Transverse colon (tissue), 4 donors: ENCODE data around the gene LYZL6. TPM values are rescaled to one million over a fixed set of nuclear protein-coding genes. Genes with fewer than 3 reads are reported as not detected.

Experiments
- DNase-seq: peaks from one replicate; pipeline ENCODE4 v3.0.0-alpha.2; 2019
- H3K27ac ChIP-seq, 4 donors: fragments of 200-600 bp; sonication (generic); 2 replicates each; pipeline ENCODE4 v1.5.1; 2016 to 2018; ENCODE audit warnings: inconsistent platforms in 4 of 4
- H3K27me3 ChIP-seq: fragments of 200-600 bp; sonication (generic); 2 replicates; pipeline ENCODE4 v1.5.1; 2017; ENCODE audit warnings: inconsistent platforms
- H3K36me3 ChIP-seq, 4 donors: fragments of 200-600 bp; sonication (generic); 2 replicates each; pipeline ENCODE4 v1.5.1; 2017 to 2019; ENCODE audit warnings: inconsistent platforms in 4 of 4
- H3K4me1 ChIP-seq, 4 donors: fragments of 200-600 bp; sonication (generic); 2 replicates each; pipeline ENCODE4 v1.5.1; 2017 to 2020; ENCODE audit warnings: inconsistent platforms in 4 of 4
- H3K4me3 ChIP-seq, 4 donors: fragments of 200-600 bp; sonication (generic); 1 replicate in 1 of 4; 2 replicates in 3 of 4; pipeline versions ENCODE4 v1.5.1 to v1.6.1; 2017 to 2019; ENCODE audit warnings: inconsistent platforms in 4 of 4
- H3K9me3 ChIP-seq, 2 donors: fragments of 200-600 bp; sonication (generic); 2 replicates each; pipeline ENCODE4 v1.5.1; 2017 to 2019; ENCODE audit warnings: inconsistent platforms in 2 of 2
- CTCF ChIP-seq, 5 experiments: fragments of 200-600 bp in 3 of 5; fragments of 450-650 bp in 2 of 5; sonication (generic) in 3 of 5; IDR thresholded peaks; 1 replicate in 2 of 5; 2 replicates in 3 of 5; pipeline ENCODE4 v1.5.1; 2016 to 2017; ENCODE audit warnings: antibody characterized with exemption in 5 of 5, inconsistent platforms in 3 of 5, mild to moderate bottlenecking in 2 of 5, moderate library complexity in 1 of 5
- EP300 ChIP-seq: sonication (generic); formaldehyde crosslinking; IDR thresholded peaks from one replicate; pipeline ENCODE4 v1.6.1; 2017; ENCODE audit warnings: antibody characterized with exemption, low read depth
- POLR2A ChIP-seq: fragments of 450-650 bp; IDR thresholded peaks from one replicate; pipeline ENCODE4 v1.6.1; 2016; ENCODE audit warnings: antibody characterized with exemption, mild to moderate bottlenecking, moderate library complexity
- POLR2AphosphoS5 ChIP-seq, 3 donors: sonication (generic); formaldehyde crosslinking; IDR thresholded peaks; one replicate each; pipeline ENCODE4 v1.6.1; 2016; ENCODE audit warnings: antibody characterized with exemption in 3 of 3
- WGBS, 2 donors: methylation state at CpG; one replicate each; pipeline ENCODE4 v1.1.5; 2018; ENCODE audit warnings: low coverage in 1 of 2; 5-methylcytosine and 5-hydroxymethylcytosine counted together
- in situ Hi-C, 4 donors: fragments of 200-750 bp; cut with MboI; loops; one replicate each; pipeline versions ENCODE4 v1.15.0 to v1.15.1; 2017; ENCODE audit warnings: low sequenced_read_pairs in 3 of 4, low pct_ligation_motif_present in 1 of 4, low pct_unique_long_range_greater_than_20kb in 1 of 4
- intact Hi-C: fragments of 100-400 bp; cut with DNase I; formaldehyde crosslinking; loops from one replicate; pipeline ENCODE4 v1.15.1; 2023; ENCODE audit warnings: low total_unique reads
- total RNA-seq, 4 donors: library from RNA; depleted of rRNA; stranded (reverse); fragments of >200 nt; gene quantifications; one replicate each; pipeline ENCODE4 v1.1.0, GENCODE V29; 2016

Gene LYZL6
- total RNA-seq, 4 donors from 2014 or later = not detected

- WGBS, 2 donors = 86% methylated on average over 4 of the region's 4 CpGs; no CpG with 5 or more reads in 1 of the 2 donors
- H3K36me3 ChIP-seq = no peaks in the 10 kb centered on the region
- intact Hi-C loops = no loop called here
- H3K9me3 ChIP-seq = no peaks in the 10 kb centered on the region
- H3K4me3 ChIP-seq = no peak overlapping the region
- no peak for DNase-seq
- no peaks in the 10 kb centered on the region for H3K27me3 ChIP-seq
- H3K27ac ChIP-seq = no peak overlapping the region
- TF ChIP-seq EP300 (no peak), CTCF (IDR thresholded peaks at IDR 0.05) (no peak), POLR2A (no peak), POLR2AphosphoS5 (IDR thresholded peaks at IDR 0.05) (no peak)
- no peaks in the 10 kb centered on the region for H3K4me1 ChIP-seq
- in situ Hi-C loops = no loop called here
Measured at GRCh38 chr17:35913609-35914008, 29.9 kb downstream of the LYZL6 start.

DNA sequence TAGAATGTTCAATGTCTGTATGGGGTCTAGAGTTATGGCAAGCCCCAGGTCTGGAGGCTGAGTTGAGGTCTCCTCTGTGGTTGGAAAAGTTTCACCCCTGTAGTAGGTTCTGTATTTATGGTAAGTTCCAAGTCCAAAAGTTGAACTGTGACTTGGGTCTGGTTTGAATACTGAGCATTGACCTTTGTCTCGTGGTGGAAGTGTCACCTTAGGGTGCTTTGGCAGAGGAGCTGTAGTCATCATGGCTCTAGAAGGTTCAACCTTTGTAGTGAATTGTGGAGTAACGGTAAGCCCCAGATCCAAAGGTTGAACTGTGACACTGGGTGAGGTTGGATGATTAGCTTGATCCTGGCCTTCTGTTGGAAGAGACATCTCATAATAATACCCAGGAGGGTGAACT lies 30.6 kb downstream of the LYZL6 start:
- no peaks in the 10 kb centered on the region for H3K27me3 ChIP-seq
- H3K4me1 ChIP-seq = no peaks in the 10 kb centered on the region
- no peak overlapping the region for H3K4me3 ChIP-seq
- no peaks in the 10 kb centered on the region for H3K36me3 ChIP-seq
- intact Hi-C loops (no loop called here), in situ Hi-C loops (no loop called here)
- no peak for DNase-seq
- no peaks in the 10 kb centered on the region for H3K9me3 ChIP-seq
- H3K27ac ChIP-seq = no peak overlapping the region
- TF ChIP-seq CTCF (IDR thresholded peaks at IDR 0.05) = no peak
- TF ChIP-seq EP300 = no peak
- WGBS, 2 donors = 92% methylated on average over 2 of the region's 2 CpGs; no CpG with 5 or more reads in 1 of the 2 donors

DNA sequence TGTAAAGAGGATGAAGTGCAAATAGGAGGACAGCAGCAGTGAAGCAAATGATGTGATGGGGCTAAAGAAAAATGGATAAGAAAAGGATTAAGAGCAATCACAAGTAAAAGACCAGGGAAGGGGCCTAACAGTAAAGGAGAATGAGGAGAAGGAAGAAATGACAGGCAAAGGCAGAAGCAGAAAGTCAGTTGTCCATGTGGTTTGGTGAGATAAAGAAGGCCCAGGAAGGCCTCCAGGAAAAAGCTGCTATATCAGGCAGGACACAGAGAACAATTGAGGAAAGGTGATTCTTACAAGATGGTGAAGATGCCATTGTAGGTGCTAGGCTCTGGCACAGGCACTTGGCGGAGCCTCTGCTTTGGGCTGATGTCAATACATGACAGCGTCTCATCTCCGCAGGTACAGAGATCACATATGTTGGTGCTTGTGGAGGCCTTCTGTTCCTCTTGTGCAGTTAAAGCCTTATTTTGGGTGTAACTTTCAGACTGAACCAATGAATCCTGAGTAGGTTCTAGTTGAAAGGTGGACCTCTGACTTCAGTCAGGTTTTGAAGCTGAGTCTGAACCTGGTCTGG lies 31.1 kb downstream of the LYZL6 start:
- in situ Hi-C loops (no loop called here), intact Hi-C loops (no loop called here)
- 89 to 98% methylated on average over 3 of the region's 3 CpGs for WGBS, 2 donors

DNA sequence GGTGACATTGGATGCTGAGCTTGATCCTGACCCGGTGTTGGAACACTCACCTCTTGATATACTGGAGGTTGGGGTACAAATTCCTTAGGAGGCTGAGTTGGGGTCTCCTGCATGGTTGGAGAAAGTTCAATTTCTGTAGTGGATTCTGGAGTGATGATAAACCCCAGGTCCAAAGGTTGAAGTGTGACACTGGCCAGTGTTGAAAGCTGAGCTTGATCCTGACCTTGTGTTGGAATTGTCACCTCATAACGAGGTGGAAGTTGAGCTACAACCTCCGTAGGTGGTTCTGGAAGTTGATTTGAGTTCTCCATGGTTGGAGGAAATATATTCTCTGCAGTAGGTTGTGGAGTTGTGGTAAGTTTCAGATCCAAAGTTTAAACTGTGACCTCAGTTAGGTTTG lies 34.1 kb downstream of the LYZL6 start:
- Histone ChIP-seq H3K4me3 (no peak overlapping the region), H3K27me3 (no peaks in the 10 kb centered on the region), H3K9me3 (no peaks in the 10 kb centered on the region), H3K27ac (no peak overlapping the region), H3K4me1 (no peaks in the 10 kb centered on the region), H3K36me3 (no peaks in the 10 kb centered on the region)
- intact Hi-C loops = no loop called here
- DNase-seq = no peak
- no peak for TF ChIP-seq POLR2AphosphoS5 (IDR thresholded peaks at IDR 0.05)
- TF ChIP-seq EP300 = no peak
- no peak for TF ChIP-seq POLR2A
- no peak for TF ChIP-seq CTCF (IDR thresholded peaks at IDR 0.05)
- WGBS, 2 donors = 85% methylated on average over 3 of the region's 3 CpGs; no CpG with 5 or more reads in 1 of the 2 donors
- in situ Hi-C loops = no loop called here

More for the DNA sequence above, 31.1 kb downstream of the LYZL6 start:
- Histone ChIP-seq H3K4me1 (no peaks in the 10 kb centered on the region), H3K4me3 (no peak overlapping the region), H3K27ac (no peak overlapping the region), H3K27me3 (no peaks in the 10 kb centered on the region), H3K9me3 (no peaks in the 10 kb centered on the region), H3K36me3 (no peaks in the 10 kb centered on the region)
- no peak for DNase-seq
- no peak for TF ChIP-seq POLR2A

- H3K36me3 ChIP-seq = no peaks in the 10 kb centered on the region
- intact Hi-C loops = no loop called here
Measured at GRCh38 chr17:35907691-35908090, 35.8 kb downstream of the LYZL6 start.

More at GRCh38 chr17:35907691-35908090, 35.8 kb downstream of the LYZL6 start:
- Histone ChIP-seq H3K27ac (no peak overlapping the region), H3K27me3 (no peaks in the 10 kb centered on the region), H3K4me1 (no peaks in the 10 kb centered on the region), H3K4me3 (no peak overlapping the region), H3K9me3 (no peaks in the 10 kb centered on the region)
- WGBS, 2 donors = 61 to 76% methylated on average over 5 of the region's 5 CpGs
- no peak for TF ChIP-seq POLR2AphosphoS5 (IDR thresholded peaks at IDR 0.05)
- no peak for TF ChIP-seq EP300
- TF ChIP-seq CTCF (IDR thresholded peaks at IDR 0.05) = no peak
- TF ChIP-seq POLR2A = no peak
- DNase-seq = no peak
- in situ Hi-C loops = no loop called here
